ENCODE results near the gene ANKRD36.
"Not testable (repeated sequence)": the region's sequence is repeated elsewhere in the genome, so short reads cannot be mapped to it uniquely, and the experiment has no call there.

Gene ANKRD36

GRCh38 chr2:97113050-97113881 is at the start of gene ANKRD36:
TSS of gene ANKRD36 (plus strand) at chr2:97113153. CDS start at chr2:97113740, 587 bp downstream.
- DNase-seq, result not testable (repeated sequence)

DNA sequence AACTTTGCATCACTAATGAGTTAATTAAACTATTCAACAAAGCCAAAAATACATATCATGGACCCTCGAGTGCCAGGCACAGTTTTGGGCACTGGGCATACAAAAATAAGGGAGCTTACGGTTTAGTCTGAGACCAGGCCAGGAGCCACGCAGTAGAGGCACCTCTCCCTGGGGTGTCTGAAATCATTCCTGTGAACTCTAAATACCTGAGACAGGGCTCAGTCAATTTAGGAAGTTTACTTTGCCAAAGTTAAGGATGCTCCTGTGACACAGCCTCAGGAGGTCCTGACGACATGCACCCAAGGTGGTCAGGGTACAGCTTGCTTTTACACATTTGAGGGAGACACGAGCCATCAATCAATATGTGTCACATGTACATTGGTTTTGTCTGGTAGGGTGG is 46.9 kb upstream of the ANKRD36 start:
- not testable (repeated sequence) for DNase-seq

GRCh38 chr2:97067279-97068004 is 45.5 kb upstream of the ANKRD36 start:
- DNase-seq, result no peak

GRCh38 chr2:97068074-97068473 is 44.9 kb upstream of the ANKRD36 start:
- DNase-seq, result no peak

GRCh38 chr2:97068722-97069121 is 44.2 kb upstream of the ANKRD36 start:
- peak; percentile 31 for DNase-seq

DNA sequence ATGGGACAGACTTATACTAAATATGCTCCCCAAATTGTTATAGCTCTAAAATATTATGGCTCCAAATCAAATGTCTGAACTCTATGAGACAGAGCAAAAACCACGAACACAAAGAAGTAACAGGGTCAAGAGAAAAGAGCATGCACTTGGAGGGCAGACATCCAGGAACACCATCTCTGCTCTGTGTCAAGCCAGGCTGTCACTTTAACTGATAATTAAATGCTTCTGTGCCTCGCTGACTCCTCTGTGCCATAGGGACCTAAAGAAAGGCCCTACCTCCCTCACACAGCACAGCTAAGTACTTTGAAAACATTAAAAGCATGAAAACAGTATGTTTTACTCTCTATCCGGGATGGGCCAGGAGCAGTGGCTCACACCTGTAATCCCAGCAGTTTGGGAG is 42.0 kb upstream of the ANKRD36 start:
- not testable (repeated sequence) for DNase-seq

DNA sequence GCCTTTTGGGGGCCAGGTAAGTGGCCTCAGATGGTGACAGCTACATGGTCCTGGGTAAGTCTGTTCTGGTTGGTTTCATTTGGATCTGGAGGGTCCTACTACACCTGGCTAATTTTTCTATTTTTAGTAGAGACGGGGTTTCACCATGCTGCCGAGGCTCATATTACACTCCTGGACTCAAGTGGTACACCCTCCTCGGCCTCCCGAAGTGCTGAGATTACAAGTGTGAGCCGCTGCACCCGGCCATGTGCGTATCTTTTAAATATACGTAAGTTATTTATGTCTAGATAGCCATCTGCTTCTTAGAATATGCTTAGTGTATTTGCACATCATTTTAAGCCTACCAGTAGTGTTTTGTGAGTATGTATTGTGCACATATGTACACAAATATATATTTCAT is 35.7 kb upstream of the ANKRD36 start:
- not testable (repeated sequence) for DNase-seq

DNA sequence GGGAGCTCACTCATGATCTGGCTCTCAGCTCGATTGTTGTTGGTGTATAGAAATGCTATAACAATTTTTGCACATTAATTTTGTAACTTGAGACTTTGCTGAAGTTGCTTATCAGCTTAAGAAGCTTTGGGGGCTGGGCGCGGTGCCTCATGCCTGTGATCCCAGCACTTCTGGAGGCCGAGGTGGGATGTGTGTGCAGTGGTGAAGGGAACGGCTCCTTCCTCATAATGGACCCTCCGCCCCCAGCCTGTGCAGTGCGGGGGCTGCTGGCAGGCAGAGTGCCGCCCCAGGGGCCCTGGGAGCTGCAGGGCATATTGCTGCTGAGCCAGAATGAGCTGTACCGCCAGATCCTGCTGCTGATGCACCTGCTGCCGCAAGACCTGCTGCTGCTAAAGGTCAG is 32.1 kb upstream of the ANKRD36 start:
- DNase-seq, result not testable (repeated sequence)

DNA sequence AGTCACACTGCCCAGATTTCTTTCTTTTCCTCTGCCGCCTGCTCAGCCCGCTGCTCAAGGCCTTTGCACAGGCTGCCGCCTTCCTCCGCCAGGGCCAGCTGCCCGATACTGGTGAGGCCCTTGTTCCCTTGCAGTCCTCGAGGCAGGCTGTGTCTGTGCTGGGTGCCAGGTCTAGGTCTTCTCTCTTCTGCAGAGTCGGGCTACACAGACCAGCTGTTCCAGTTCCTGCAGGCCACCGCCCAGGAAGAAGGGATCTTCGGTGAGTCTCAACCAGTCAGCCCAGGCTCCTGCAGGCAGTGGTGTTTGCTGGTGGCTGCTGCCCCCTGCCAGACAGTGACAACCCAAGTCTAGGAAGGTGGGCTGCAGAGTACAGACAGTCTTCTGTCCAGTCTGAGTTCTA is 30.7 kb upstream of the ANKRD36 start:
- peak; percentile 13 for DNase-seq

GRCh38 chr2:97083516-97083915 is 29.4 kb upstream of the ANKRD36 start:
- DNase-seq, result not testable (repeated sequence)

- DNase-seq, result not testable (repeated sequence)
Measured at GRCh38 chr2:97085093-97085492, 27.9 kb upstream of the ANKRD36 start.

- DNase-seq, result not testable (repeated sequence)
Measured at GRCh38 chr2:97088706-97089105, 24.2 kb upstream of the ANKRD36 start.

- not testable (repeated sequence) for DNase-seq
Measured at GRCh38 chr2:97092946-97093345, 20.0 kb upstream of the ANKRD36 start.

GRCh38 chr2:97093983-97094771 is 18.8 kb upstream of the ANKRD36 start:
- not testable (repeated sequence) for DNase-seq

DNA sequence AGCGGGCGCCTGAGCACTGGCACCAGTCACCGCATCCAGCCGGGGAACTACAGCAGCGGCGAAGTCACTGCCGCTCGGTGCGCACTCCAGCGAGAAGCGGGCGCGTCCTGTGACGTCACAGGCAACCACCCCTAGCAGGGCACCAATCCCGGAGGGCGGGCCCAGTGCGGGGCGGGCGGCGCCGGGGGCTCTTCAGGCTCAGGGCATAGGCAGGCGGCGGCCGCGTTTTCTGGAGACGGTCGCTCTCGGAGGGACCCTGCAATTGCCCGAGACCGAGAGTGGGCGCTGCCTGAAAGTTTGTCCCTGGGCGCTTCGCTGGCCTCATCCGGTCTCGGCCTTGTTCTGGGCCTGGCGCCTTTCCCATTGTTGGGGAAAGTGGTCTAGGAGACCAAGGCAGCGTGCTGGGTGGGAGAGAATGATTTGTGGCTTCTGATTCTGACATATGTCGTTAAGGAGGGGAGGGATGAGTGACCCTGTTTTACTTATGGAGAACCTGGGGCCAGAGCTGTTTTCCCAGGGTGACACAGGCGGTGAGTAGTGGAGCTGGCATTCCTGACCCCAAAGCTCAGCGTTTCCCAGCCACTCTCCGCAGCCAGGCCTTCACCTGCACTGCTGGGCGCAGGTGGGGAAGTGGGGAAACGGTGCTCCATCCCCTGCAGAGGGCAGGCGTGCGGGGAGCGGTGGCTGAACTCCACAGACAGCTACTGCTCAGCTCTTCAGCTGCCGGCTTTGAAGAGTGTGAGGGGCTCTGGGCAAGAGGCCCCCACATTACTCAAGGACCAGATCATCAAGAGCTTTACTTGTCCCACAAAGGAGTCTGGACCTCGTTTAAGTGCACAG is 18.0 kb upstream of the ANKRD36 start, which contains the start of gene FAHD2B:
TSS of gene FAHD2B (minus strand) at position 111 of the 840 bp plus-strand sequence. CDS start 3,176 bp downstream, outside the sequence.
- not testable (repeated sequence) for DNase-seq

GRCh38 chr2:97095661-97096060 is 17.3 kb upstream of the ANKRD36 start:
- DNase-seq, result no peak

- DNase-seq, result not testable (repeated sequence)
Measured at GRCh38 chr2:97098786-97099372, 14.1 kb upstream of the ANKRD36 start.

DNA sequence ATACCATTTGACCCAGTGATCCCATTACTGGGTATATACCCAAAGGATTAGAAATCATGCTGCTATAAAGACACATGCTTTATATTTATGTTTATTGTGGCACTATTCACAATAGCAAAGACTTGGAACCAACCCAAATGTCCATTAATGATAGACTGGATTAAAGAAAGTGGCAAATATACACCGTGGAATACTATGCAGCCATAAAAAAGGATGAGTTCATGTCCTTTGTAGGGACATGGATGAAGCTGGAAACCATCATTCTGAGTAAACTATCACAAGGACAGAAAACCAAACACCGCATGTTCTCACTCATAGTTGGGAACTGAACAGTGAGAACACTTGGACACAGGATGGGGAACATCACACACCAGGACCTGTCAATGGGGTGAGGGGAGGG is 6.1 kb upstream of the ANKRD36 start:
- DNase-seq, result not testable (repeated sequence)

- DNase-seq, result not testable (repeated sequence)
Measured at GRCh38 chr2:97111246-97111645, 1.7 kb upstream of the ANKRD36 start.

DNA sequence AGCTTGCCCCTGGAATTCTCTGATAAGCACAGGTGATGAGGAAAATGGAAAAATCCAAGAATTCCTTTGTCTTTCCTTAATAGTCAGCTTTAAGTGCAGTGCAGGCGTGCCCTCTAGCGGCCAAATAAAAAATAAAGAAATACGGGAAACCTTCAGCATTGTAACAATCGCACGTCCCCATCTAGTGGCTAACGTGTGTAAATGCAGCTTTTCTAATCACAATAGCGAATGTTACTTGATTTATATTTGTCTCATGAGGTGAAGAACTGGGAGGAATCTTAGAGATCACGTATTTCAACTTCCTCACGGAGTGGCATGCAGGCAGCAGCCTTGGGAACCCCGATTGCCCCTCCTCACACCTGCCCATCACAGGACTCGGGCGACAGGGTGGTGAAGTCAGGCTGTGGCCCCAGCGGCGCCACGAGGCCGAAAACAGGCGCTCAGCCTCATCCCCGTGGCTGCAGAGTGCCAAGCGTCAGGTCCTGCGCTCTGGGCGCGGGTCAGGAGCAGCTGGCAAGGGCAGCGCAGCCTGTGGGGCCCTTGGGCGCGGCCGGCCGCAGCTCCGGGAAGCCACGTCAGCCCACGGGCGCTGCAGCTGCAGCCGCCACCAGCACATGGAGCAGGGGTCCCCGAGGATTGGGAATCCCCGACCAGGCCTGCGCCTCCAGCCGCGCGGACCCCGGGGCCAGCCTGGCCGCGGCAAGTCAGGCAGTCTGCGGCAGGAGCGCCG is 468 bp upstream of the ANKRD36 start:
- not testable (repeated sequence) for DNase-seq

- DNase-seq, result not testable (repeated sequence)
Measured at GRCh38 chr2:97113882-97114255, 916 bp downstream of the ANKRD36 start.
